NCI-H2227 treated with DMSO at 0.1 percent for 48 hours (cell line): ENCODE measurements around the gene RASGEF1C.

ENCODE experiments used
- DNase-seq: peaks from one replicate; lab custom pipeline; 2025; lab: John Stamatoyannopoulos, UW

Gene RASGEF1C

DNA sequence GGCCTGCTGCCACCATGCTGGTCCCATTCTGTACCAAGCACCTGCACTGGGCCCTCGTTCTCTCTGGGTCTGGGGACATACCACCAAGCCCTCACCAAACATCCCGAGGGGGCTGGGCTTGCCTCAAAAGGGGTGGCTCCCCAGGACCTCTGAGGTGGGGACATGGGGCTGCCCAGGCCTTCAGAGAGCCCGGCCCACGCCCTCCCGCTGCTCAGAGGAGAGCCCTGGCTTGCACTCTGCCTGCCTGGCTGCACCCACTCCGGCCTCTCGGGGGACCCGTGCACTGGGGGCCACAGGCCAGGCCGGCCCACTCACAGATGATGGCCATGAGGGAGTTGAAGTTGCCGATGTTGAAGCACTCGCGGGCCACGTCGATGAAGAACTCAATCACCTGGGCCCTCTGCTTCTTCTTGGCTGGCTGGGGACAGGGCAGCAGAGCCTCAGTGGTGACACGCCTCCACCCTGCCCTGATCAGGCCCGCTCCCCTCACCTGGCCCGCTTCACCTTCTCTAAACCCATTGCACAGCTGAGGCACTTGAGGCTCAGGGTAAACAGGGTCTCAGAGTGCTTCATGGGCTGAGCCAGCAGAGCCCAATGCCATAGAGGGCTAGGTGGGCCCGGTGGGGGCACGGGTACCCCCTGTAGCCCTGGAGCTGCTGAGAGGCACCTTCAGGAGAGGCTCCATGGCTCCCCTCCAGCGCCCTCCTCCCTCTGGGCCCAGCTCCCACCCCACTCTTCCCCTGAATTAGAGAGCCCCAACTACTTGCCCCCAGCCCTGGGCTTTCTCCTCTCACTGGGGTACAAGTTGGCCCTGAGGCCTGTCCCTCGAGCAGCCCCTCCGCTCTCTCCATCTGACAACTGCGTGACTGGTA is 89.7 kb downstream of the RASGEF1C start:
- DNase-seq, result no peak

DNA sequence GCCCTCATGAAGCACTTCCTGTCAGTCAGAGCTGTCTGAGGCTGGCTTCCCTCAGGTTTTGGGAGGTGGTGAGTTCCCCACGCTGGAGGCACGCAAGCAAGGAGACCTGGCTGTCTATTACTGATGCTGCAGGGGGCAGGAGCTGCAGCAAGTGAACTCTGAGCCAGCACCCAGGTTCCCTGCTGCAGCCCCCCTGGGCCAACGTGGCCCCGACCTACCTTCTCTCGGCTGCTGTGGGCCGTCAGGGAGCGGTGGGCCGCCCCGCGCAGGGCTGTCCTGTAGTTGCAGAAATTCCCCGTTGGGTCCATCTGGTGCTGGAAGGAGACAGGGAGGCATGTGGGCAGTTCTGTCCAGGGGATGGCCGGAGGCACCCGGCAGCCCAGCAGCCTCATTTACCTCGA is 90.6 kb downstream of the RASGEF1C start:
- no peak for DNase-seq

DNA sequence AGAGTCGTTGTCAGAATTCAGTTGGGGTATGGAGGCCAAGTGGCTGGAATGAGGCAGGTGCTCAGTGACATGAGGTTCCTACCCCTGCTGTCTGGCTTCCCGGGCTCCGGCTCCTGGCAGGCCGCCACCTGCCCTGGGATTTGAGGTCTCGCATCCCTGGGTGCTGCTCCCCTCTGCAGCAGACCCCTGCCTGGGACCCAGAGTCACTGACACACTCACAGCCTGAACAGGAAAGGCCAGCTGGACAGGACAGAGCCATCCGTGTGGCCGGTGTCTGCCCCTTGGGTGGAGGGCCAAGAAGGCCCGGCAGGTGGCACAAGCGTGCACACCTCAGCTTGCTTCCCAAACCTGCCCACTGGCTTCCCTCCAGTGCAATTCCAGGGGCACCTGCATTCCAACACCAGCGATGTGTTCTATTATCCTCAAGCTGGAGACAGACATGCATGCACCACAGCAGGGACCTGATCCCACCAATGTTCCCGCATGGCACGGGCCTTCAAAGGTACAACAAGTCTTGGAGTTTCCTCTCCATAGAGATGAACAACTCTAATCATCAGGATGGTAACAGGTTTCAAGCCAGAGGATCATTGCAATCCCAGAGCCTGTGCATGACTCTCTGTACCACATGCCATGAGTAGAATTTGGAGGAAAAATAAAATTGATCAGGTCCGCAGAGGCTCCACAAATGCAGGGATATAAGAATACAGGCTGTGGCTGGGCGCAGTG is 91.8 kb downstream of the RASGEF1C start:
- DNase-seq, result no peak

DNA sequence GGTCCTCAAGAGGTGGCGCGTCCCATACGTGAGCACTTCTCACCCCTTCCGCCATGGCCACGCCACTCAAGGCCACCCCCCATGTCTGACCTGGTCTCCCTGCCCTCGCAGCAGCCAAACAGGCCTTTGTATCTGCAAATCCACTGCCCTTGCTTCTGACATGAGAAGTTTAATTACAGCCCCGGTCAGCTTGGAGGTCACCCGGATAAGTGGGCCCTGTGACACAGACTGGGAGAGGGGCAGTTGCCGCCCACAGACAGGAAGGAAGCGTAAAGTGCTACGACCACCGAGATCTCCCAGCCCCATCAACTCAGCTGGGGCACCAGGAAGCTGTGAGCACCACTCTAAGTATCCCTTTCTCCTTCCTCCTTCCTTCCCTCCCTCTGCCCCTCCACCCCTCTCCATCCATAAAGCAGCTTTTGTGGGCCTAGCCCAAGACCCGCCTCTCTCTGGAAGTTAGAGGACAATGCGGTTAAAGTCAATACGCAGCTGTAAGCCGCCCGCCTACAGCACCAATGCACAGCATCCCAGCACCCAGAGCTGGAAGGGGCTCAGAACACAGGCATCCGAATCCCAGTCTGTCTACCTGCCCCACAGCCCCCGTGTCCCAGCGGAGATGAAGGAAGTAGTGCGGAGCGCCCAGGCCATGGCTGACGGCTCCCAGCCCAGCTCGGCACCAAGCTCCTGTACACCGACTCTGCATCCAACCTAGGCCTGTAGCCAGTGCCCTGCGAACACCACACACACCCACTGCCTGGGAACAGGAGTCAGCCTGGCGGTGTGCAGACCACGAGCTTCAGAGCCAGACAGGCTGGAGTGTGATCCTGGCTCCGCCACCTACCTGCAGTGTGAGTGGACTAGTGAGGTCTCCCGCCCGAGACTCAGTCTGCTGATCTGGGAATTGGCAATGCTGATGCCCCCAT is 92.7 kb downstream of the RASGEF1C start:
- no peak for DNase-seq

DNA sequence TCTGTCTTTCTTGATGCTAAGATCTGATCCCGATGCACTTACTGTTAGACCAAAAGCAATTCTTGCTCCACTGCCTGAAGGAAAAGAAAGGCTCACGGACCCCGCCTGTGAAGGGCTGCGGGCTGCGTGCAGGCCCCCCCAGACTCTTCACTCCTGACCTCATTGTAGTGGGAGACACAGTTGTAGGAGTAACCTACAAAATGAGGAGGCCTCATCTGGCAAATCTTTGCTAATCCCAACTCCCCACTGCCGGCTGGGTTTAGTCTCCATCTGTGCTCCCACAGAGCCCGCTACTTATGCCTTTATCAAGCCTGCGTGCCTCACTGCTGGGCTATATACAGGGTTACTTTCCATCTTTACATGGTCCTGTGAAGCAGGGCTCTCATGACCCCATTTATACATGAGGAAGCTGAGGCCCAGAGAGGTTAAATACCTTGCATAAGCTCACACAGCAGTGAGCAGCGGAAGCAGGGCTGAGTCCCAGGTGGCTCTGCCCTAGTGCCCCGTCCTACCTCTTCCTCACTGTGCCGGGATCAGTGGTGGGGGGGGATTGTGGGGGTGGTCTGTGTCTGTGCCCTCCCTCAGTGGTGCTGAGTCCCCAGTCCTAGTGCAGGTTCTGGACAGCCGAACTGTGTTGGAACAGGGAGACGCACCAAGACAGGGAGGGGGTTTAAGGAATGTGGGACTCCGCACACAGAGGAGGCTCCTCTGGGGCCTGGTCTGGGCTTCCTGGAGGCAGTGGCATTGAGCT is 93.5 kb downstream of the RASGEF1C start:
- no peak for DNase-seq

DNA sequence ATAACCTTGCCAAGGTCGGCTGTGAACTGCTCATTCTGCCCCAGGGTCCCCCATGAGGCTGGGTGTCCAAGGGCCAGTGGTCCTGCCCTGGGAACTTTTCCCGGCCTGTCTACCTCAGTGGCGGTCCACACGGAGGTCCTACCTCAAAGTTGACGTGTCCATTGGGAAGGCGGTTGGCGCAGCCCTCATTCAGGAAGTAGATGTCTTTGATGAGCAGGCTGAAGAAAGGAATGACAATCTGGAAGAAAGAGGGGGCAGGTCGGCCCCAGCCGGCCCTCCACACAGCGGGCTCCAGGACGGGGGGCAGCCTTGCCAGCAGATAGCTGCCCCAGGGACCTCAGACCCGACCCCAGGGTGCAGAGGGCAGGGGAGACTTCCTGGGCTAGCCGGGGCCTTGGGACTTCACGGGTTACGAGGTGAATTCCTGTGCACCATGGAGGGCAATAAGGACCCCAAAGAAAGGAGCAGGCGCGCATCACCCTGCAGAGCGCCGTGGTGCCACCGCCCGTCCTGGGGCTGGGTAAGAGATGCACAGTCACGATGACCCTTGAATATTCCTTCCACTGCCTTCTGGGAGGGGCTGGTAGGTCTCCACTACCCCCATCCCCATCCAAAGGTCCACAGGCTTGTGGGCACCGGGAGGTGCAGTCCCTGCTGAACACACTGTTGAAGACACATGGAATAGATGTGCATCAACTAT is 94.6 kb downstream of the RASGEF1C start:
- DNase-seq, result no peak

DNA sequence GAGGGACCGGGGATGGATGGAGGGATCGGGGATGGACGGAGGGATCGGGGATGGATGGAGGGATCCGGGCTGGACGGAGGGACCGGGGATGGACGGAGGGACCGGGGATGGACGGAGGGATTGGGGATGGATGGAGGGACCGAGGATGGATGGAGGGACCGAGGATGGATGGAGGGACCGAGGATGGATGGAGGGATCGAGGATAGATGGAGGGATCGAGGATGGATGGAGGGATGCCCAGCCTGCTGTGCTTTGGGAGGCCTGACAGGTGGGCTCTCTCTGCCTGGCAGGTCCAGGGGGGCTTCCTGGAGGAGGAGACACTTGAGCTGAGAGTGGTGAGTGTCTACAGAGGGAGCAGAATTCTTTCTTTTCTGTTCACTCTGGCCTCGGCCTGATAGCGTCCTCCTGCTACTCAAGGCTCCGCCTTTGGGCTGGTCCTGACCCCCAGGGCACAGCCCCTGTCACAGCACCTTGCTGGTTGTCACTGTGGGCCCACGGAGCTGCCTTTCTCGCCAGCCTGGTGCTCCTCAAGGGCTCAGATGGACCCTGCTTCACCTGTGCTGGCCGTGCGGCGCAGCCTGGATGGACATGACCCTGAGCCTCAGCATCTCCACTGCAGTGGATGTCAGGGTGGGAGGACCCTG is 95.2 kb downstream of the RASGEF1C start:
- no peak for DNase-seq

DNA sequence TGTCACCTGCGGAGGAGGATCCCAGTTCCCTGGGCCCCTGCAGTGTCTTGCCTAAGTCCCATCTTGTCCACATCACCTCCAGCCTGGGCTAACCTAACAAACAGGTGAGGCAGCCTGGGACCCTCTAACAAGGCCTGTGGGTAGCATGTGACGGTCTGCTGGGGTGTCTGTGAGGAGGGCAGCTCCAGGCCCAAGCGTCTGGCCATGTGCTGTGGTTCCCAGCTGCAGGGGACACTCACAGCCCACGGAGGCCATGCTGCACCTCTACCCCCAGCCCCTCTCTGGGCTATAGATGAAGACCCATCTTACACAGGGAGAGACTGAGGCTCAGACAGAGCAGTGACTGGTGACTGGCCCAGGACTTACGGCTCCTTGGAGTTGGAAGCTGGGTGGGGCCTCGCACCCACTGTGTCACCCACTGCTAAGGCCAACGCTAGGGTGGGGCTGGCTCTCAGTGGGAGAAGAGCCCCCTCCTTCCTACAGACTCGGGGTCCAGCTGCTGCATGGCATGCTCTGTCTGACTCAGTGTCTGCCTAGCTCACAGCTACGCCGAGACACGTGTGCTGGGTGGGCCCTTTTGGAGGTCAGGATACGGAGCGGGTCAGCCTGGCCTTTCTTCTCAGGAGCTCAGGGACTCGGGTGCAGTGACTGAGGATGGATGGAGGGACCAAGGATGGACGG is 96.7 kb downstream of the RASGEF1C start:
- DNase-seq, result no peak

DNA sequence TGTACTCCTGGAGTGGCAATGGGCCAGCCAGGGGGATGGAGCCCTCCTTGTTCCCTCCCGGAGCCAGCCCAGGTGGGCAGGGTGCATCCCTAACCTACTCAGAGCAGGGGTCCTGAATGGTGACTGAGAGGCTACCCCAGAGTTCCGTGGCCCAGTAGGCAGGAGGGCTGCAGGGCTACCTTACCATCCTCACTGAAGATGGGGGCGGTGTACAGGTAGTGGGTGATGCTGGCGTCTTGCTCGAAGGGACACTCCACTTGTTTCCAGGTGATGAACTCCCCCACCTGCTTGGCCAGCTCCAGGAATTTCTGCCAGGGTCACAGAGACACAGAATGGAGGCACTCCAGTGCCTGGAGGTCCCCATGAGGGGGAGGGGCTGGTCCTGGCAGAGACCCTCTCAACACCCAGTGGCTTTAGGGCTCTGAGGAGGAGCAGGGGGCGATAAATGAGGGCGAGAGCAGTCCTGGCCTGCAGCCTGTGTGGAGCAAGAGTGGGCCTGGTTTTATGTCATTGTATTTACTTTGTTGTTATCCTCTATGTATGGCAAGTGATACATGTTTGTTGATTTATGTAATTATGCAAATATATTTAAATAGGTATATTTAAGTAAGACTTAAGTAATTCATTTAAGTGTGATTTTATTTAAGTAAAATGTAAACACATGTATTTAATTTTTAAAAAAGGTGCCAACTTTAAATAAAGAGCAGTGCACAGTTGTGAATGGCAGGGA is 97.6 kb downstream of the RASGEF1C start:
- DNase-seq, result no peak

DNA sequence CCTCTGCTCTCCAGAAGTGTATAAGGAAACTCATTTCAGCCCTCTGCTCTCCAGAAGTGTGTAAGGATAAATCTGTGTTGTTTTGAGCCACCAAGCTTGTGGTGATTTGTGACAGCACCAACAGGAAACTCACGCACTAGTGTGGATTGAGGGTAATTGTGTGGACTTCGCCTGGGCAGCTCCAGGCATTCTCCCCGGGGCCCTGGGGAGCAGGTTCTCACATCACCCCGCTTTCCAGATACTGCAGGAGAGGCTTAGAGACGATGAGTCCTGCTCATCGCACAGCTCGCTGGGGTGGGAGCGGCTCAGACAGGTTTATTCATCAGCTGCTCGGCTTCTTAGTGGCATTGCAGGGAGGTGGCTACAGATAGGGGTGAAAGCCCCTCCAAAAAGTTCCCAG is 99.1 kb downstream of the RASGEF1C start:
- no peak for DNase-seq

DNA sequence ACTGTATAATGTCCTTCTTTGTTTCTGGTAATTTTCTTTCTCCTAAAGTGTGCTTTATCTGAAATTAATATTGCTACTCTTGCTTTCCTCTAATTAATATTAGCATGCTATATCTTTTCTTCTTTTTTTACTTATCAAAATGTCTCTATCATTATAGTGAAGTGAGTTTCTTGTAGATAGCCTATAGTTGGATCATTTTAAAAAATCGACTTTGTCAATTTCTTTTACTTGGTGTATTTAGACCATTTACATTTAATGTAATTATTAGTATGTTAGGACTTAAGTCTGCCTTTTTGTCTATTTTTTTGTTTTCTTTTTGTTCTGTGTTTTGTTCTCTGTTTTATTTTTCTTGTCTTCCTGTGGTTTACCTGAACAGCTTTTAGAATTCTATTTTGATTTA is 102.0 kb downstream of the RASGEF1C start:
- DNase-seq, result no peak

DNA sequence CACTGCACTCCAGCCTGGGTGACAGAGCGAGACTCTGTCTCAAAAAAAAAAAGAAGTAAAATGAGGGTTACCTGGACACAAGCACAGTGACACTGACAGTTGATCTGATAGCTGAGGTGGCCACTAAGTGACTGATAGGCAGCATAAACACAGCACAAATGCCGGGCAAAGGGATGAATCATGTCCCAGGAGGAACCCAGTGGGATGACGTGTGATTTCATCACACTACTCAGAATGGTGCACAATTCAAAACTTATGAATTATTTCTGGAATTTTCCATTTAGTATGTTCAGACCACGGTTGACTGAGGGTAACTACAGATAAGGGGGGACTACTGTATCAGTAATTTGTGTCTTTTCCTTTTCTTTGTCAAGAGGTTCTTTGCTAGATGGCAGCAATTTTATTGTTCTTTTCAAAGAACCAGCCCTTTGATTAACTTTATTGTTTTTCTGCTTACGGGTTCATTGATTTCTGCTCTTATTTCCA is 103.1 kb downstream of the RASGEF1C start:
- DNase-seq, result no peak

DNA sequence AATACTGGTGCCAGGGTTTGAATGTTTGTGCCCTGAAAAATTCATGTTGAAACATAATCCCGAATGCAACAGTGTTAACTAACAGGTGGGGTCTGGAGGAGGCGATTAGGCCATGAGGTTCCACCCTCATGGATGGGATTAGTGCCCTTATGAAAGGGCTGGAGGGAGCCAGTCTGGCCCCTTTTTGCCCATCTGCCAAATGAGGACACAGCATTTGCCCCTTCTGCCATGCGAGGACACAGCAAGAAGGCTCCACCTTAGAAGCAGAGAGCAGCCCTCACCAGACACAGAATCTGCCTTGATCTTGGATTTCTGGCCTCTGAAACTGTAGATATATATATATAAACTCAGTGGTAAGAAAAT is 104.9 kb downstream of the RASGEF1C start:
- no peak for DNase-seq

DNA sequence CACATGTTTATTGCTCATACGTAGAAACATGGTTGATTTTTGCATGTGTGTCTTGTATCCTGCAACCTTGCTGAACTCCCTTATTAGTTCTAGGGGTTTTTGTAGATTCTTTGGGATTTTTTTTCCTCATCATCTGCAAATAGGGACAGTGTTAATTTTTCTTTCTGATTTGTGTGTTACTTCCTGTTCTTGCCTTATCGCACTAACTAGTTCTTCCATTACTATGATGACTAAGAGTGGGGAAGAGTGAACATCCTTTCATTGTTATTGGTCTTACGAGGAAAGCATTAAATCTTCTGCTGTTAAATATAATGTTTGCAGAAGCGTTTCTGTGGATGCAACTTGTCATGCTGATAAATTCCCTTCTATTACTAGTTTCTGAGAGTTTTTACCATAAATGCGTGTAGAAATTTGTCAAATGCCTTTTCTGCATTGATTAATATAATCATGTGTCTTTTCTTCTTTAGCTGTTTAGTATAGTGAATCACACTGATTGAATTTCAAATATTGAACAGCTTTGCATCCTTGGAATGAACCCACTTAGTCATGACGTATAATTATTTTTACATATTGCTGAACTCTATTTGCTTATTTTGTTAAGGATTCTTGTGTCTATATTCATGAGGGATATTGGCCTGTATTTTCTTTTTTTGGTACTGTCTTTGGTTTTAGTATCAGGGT is 105.4 kb downstream of the RASGEF1C start:
- no peak for DNase-seq

DNA sequence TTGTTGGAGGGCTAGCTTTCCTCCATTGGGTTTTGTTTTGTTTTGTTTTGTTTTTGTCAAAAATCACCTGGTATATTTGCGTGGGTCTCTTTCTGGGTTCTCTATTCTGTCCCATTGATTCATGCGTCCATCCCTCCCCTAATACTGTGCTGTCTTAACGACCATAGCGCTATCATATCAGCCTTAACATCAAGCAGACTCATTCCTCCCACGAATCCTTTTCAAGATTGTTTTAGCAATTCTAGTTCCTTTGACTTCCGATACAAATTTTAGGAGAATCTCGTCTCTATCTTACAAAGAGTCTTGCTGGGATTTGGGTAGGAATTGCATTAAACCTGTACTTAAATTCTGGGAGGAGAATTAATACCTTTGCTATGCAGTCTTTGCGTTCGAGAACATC is 106.4 kb downstream of the RASGEF1C start:
- DNase-seq, result no peak

DNA sequence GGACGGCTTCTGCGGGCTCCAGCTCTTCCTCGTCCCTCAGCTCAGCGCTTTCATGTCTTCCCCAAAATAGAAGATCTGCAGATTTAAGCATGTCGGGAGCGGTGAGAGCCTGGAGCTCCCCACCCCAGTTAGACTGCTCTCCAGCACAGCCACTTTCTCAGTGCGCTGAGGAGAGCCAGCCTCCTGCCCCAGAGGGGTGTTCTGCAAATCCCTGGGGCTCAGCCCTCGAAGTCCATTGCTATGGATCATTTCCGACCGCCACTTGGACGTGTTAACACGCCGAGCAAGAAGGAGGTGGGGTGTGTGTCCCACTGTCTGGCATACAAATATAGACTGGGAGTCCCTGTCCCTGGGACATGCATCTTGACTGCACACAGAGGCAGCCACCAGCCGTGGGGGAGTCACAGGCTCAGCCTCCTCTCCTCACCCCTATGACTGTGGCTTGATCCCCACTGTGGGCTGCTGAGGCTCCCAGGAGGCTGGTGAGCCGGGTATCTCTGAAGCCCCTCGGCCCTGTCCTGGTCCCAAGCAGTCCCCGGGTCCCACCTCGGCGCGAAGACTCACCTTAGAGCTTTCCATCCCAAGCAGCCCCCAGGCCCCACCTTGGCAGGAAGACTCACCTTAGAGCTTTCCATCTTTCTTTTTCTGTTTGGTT is 107.4 kb downstream of the RASGEF1C start:
- DNase-seq, result no peak

DNA sequence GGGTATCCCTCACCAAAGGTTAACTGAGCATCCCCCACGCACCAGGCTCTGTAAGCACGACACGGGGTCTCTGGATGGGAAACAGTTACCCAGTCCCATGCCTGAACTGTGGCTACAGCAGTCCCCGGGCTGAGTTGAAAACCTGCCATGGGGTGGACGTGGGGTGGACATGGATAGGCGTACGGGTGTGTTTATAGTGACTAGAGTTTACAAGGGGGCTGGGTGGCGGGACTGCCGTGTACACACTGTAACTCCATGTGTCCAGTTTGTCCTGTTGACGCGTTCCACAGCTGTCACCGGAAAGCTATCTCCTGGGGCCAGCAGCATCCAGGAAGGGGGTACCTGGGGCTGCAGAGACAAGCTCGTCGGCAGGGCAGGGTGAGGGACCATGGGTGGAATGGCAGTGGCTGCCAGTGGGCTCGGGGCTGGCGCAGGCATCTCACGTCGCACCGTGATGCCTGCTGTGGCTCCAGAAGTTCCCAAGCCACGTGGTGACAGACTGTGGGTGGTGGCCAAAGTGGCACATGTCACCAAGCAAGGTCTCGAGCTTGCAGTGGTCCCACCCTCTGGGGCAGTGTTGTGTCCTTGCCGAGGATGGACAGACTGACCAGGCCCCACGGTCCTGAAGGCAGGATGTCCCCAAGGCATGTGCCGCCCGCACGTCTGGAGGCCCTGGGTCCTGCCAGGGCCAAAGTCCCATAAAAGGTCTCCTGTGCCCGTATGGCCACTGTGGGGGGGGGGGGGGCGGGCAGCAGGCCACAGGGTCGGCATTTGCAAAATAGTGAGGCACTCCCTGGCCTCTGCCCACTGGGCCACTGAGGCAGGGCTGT is 108.2 kb downstream of the RASGEF1C start:
- no peak for DNase-seq
